Neural progenitor cell (in vitro differentiated cells): Measurements from ENCODE around the gene PPFIBP1. TPM values are rescaled to one million over a fixed set of nuclear protein-coding genes. Genes with fewer than 3 reads are reported as not detected.
"Not testable (repeated sequence)": the region's sequence is repeated elsewhere in the genome, so short reads cannot be mapped to it uniquely, and the experiment has no call there.

Source experiments
- DNase-seq: peaks from one replicate; pipeline ENCODE4 v3.0.0-alpha.2; 2016; ENCODE audit warnings: low spot score
- H2AFZ ChIP-seq: fragments of 200-600 bp; sonication (generic); replicated peaks from 2 replicates; pipeline ENCODE4 v1.6.1; 2016; ENCODE audit warnings: antibody characterized with exemption
- H3F3A ChIP-seq: fragments of 200-600 bp; sonication (generic); 2 replicates; pipeline ENCODE4 v1.6.1; 2016; ENCODE audit warnings: antibody characterized with exemption, low read depth
- H3K27ac ChIP-seq: fragments of 200-600 bp; sonication (generic); 2 replicates; pipeline ENCODE4 v1.5.1; 2016; ENCODE audit warnings: mild to moderate bottlenecking
- H3K27me3 ChIP-seq: fragments of 200-600 bp; sonication (generic); 2 replicates; pipeline ENCODE4 v1.6.1; 2016; ENCODE audit warnings: mild to moderate bottlenecking, moderate library complexity
- H3K36me3 ChIP-seq: fragments of 200-600 bp; sonication (generic); 2 replicates; pipeline ENCODE4 v1.5.1; 2016
- H3K4me1 ChIP-seq: fragments of 200-600 bp; sonication (generic); 2 replicates; pipeline ENCODE4 v1.6.1; 2016; ENCODE audit warnings: mixed run types
- H3K4me2 ChIP-seq: fragments of 200-600 bp; sonication (generic); 2 replicates; pipeline ENCODE4 v1.6.1; 2016
- H3K4me3 ChIP-seq: fragments of 200-600 bp; sonication (generic); 2 replicates; pipeline ENCODE4 v1.5.1; 2016
- H3K79me2 ChIP-seq: fragments of 200-600 bp; sonication (generic); 2 replicates; pipeline ENCODE4 v1.6.1; 2016; ENCODE audit warnings: low read depth
- H3K9ac ChIP-seq: fragments of 200-600 bp; sonication (generic); 2 replicates; pipeline ENCODE4 v1.6.1; 2016
- H3K9me3 ChIP-seq: fragments of 200-600 bp; sonication (generic); 2 replicates; pipeline ENCODE4 v1.5.1; 2016; ENCODE audit warnings: low read depth
- H4K20me1 ChIP-seq: fragments of 200-600 bp; sonication (generic); 2 replicates; pipeline ENCODE4 v1.6.1; 2016; ENCODE audit warnings: low read depth
- H3K27ac Mint-ChIP-seq: 3 replicates; pipeline ENCODE4 v1.8.0; 2021; ENCODE audit warnings: mixed read lengths
- H3K27me3 Mint-ChIP-seq: 2 replicates; pipeline ENCODE4 v1.8.0; 2022; ENCODE audit warnings: low read depth, mild to moderate bottlenecking, inconsistent platforms, moderate library complexity, mixed read lengths; ENCODE audit not compliant: insufficient read depth
- H3K36me3 Mint-ChIP-seq: 3 replicates; pipeline ENCODE4 v1.8.0; 2021; ENCODE audit warnings: mixed read lengths
- H3K4me1 Mint-ChIP-seq: 3 replicates; pipeline ENCODE4 v1.8.0; 2021; ENCODE audit warnings: mixed read lengths
- H3K4me3 Mint-ChIP-seq: 3 replicates; pipeline ENCODE4 v1.8.0; 2021; ENCODE audit warnings: mild to moderate bottlenecking, moderate library complexity, mixed read lengths
- H3K9me3 Mint-ChIP-seq: 3 replicates; pipeline ENCODE4 v1.8.0; 2020; ENCODE audit warnings: mixed read lengths
- CTCF ChIP-seq: fragments of 200-600 bp; sonication (generic); IDR thresholded peaks from 2 replicates; pipeline ENCODE4 v1.5.1; 2017; ENCODE audit warnings: antibody characterized with exemption, mild to moderate bottlenecking
- EZH2 ChIP-seq: fragments of 200-600 bp; sonication (generic); IDR thresholded peaks from 2 replicates; pipeline ENCODE4 v1.6.1; 2017; ENCODE audit warnings: antibody characterized with exemption, mild to moderate bottlenecking, moderate library complexity
- EZH2phosphoT487 ChIP-seq: fragments of 200-600 bp; sonication (generic); IDR thresholded peaks from 2 replicates; pipeline ENCODE4 v1.6.1; 2017; ENCODE audit warnings: antibody characterized with exemption
- total RNA-seq: library from RNA; depleted of rRNA; stranded (reverse); fragments of >200 nt; gene quantifications from 2 replicates; pipeline ENCODE4 v1.2.3, GENCODE V29; 2015; ENCODE audit warnings: low replicate concordance

The PPFIBP1 gene
- total RNA-seq, 1 donor from 2014 or later: 61.7 TPM

- Histone ChIP-seq H3K36me3 (no peaks in the 10 kb centered on the region), H3K4me1 (peaks cover 5% of the 10 kb centered on the region), H3K27ac (no peak overlapping the region), H3F3A (no peaks in the 10 kb centered on the region), H3K9me3 (no peaks in the 10 kb centered on the region), H3K4me2 (no peak overlapping the region), H3K4me3 (no peak overlapping the region), H2AFZ (no peak overlapping the region), H3K79me2 (peaks cover 48% of the 10 kb centered on the region), H3K27me3 (no peaks in the 10 kb centered on the region), H4K20me1 (no peaks in the 10 kb centered on the region), H3K9ac (no peak overlapping the region)
- TF ChIP-seq EZH2 (no peak), EZH2phosphoT487 (no peak), CTCF (no peak)
- no peaks in the 10 kb centered on the region for H3K9me3 Mint-ChIP-seq
- DNase-seq: peak; percentile 17
- H3K27ac Mint-ChIP-seq: peak overlapping the region; percentile 72
- peaks cover 2% of the 10 kb centered on the region for H3K27me3 Mint-ChIP-seq
- H3K4me3 Mint-ChIP-seq: no peak overlapping the region
- H3K4me1 Mint-ChIP-seq: no peaks in the 10 kb centered on the region
- peaks cover 20% of the 10 kb centered on the region for H3K36me3 Mint-ChIP-seq
Measured at GRCh38 chr12:27541031-27541719, 17.2 kb downstream of the PPFIBP1 start.

GRCh38 chr12:27542628-27543027, 18.6 kb downstream of the PPFIBP1 start:
- Mint-ChIP-seq H3K4me3 (no peak overlapping the region), H3K36me3 (peaks cover 11% of the 10 kb centered on the region), H3K27ac (no peak overlapping the region), H3K27me3 (peaks cover 2% of the 10 kb centered on the region), H3K9me3 (no peaks in the 10 kb centered on the region), H3K4me1 (no peaks in the 10 kb centered on the region)
- Histone ChIP-seq H4K20me1 (no peaks in the 10 kb centered on the region), H3K4me3 (no peak overlapping the region), H3K9me3 (no peaks in the 10 kb centered on the region), H3F3A (no peaks in the 10 kb centered on the region), H3K36me3 (no peaks in the 10 kb centered on the region), H3K9ac (no peak overlapping the region), H3K4me1 (peaks cover 5% of the 10 kb centered on the region), H2AFZ (no peak overlapping the region), H3K4me2 (no peak overlapping the region), H3K27me3 (no peaks in the 10 kb centered on the region), H3K27ac (no peak overlapping the region), H3K79me2 (peaks cover 51% of the 10 kb centered on the region)
- no peak for DNase-seq
- TF ChIP-seq EZH2: no peak

GRCh38 chr12:27544858-27545257, 20.9 kb downstream of the PPFIBP1 start:
- peaks cover 43% of the 10 kb centered on the region for H3K79me2 ChIP-seq
- not testable (repeated sequence) for H3K27me3 ChIP-seq, H3K36me3 ChIP-seq, DNase-seq, H3K4me3 ChIP-seq, H3K27ac Mint-ChIP-seq, H3K9ac ChIP-seq, H4K20me1 ChIP-seq, H3K4me3 Mint-ChIP-seq, H3K27me3 Mint-ChIP-seq, H3K9me3 Mint-ChIP-seq, H3K4me1 ChIP-seq, H3K4me2 ChIP-seq, H3K27ac ChIP-seq, H2AFZ ChIP-seq, H3K4me1 Mint-ChIP-seq, H3K9me3 ChIP-seq, H3F3A ChIP-seq
- peaks cover 11% of the 10 kb centered on the region for H3K36me3 Mint-ChIP-seq

GRCh38 chr12:27545665-27546064, 21.7 kb downstream of the PPFIBP1 start:
- H3K4me3 Mint-ChIP-seq: no peak overlapping the region
- H3K4me1 Mint-ChIP-seq: peaks cover 2% of the 10 kb centered on the region
- H3K27ac Mint-ChIP-seq: no peak overlapping the region
- Histone ChIP-seq H3K9me3 (no peaks in the 10 kb centered on the region), H3K9ac (no peak overlapping the region), H3F3A (no peaks in the 10 kb centered on the region), H3K27ac (no peak overlapping the region), H3K4me2 (no peak overlapping the region), H2AFZ (no peak overlapping the region), H3K4me1 (peaks cover 10% of the 10 kb centered on the region), H3K4me3 (no peak overlapping the region), H3K27me3 (no peaks in the 10 kb centered on the region), H3K36me3 (no peaks in the 10 kb centered on the region), H4K20me1 (peaks cover 2% of the 10 kb centered on the region), H3K79me2 (peaks cover 35% of the 10 kb centered on the region)
- TF ChIP-seq EZH2 (no peak), EZH2phosphoT487 (no peak), CTCF (no peak)
- no peak for DNase-seq
- peaks cover 11% of the 10 kb centered on the region for H3K36me3 Mint-ChIP-seq
- peaks cover 3% of the 10 kb centered on the region for H3K9me3 Mint-ChIP-seq
- peaks cover 2% of the 10 kb centered on the region for H3K27me3 Mint-ChIP-seq
